ENCODE measurements around the gene CASQ1.

CASQ1 gene

DNA sequence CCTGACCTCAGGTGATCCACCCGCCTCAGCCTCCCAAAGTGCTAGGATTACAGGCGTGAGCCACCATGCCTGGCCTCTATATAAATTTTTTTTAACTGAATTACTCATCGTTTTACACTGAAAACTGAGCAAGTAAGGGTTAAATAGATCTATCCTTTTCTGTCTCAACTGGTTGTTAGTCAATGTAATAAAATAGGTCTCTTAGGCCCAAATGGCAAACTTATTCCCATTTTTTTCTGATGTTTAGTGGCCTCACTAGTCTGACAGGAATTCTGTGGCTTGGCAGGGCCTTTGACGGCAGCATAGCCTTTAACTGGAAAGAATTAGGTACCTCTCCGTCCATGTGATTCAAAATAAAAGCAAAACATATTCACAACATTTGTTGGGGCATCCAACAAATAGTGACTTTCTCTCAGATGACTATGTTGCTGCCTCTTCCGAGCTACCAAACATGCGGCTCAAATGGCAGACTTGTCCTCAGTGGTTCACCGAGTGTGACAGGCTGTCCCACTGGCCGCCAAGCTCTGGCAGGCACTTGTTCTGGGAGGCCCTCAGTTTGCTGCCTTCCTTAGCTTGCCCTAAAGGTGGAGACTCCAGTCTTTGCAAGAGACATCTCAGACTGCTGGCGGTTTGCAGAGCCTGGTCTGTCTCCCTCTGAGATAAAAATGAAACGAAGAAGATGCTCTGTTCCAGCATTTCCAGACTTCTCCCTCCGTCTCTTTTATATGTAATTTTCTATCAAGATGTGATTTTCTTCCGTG is 21.6 kb upstream of the CASQ1 start:
- no peak for DNase-seq

DNA sequence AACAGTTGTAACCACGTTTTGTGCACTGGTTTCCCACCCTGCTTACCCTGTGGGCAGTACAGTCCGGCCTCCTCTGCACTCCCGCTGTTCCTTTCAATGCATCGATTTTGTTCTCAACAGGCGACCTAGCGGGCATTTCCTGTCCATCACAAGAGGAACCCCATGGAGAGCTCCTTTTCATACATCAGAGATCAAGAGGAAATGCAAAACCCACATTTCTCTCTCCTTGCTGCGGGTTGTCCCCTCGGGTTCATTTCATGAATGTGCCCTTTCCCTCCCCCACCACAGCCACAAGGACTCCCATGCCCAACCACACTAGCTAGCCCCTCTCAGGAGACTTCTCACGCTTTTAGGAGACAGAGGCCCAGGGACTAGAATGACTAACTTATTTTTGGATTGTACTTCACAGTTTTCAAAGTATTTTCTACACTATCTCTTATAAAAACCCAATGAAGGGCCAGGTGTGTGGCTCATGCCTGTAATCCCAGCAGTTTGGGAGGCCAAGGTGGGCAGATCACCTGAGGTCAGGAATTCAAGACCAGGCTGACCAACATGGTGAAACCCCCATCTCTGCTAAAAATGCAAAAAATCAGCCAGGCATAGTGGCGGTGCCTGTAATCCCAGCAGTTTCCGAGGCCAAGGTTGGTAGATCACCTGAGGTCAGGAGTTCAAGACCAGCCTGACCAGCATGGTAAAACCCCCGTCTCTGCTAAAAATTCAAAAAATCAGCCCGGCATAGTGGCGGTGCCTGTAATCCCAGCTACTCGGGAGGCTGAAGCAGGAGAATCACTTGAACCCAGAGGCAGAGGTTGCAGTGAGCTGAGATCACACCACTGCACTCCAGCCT is 20.6 kb upstream of the CASQ1 start:
- DNase-seq: peak; percentile 57

GRCh38 chr1:160171354-160171753 is 19.0 kb upstream of the CASQ1 start:
- no peak for DNase-seq

DNA sequence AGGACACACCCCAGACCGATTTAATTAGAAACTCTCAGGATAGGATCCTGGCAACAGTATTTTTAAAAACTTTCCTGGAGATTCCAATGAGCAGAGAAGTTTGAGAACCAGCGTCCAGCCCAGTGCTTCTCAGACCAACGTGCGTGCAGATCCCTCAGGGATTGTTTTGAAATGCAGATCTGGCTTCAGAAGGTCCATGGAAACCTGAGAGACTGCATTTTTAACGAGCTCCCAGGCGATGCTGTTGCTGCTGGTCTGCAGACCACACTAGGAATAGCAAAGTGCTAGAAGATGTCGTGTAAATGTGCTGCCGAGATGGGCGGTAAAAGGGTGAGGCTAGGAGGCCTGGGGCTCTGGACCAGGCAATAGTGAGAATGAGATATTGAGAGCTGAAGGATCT is 18.4 kb upstream of the CASQ1 start:
- no peak for DNase-seq

DNA sequence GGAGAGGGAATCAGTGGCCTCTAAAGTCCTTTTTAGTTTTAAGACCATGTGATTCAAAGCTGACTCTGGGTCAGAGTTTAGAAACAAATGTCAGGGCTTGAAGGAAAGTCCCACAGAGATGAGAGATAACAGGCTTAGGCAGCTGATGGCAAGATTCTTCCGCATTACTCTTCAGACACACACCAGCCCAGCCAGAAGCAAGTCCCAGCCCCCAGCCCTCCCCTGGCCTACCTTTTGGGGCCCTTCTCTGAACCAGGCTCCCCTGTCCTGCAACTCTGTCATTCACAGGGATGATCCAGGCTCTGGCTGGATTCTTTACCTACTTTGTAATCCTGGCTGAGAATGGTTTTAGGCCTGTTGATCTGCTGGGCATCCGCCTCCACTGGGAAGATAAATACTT is 13.1 kb upstream of the CASQ1 start:
- no peak for DNase-seq

- DNase-seq: no peak
Observed at GRCh38 chr1:160177667-160178066, 12.7 kb upstream of the CASQ1 start.

DNA sequence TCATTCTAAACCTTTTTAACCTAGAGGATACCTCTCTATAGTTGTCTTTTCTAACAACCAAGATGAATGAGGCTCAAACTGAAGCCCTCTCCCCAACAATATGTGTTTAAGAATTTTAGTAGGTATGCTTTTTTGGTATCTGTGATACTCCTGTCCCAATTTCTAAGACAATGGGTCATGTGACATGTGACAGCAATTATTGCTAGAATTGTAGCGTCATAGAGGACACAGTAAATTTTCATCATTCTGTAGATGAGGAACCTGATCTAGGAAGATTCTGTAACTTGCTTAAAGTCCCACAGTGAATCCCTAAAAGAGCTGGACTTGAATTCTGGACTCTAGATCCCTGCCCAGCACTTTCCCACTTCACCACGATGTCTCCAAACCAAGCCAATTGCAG is 11.6 kb upstream of the CASQ1 start:
- DNase-seq: no peak

GRCh38 chr1:160179336-160179735 is 11.0 kb upstream of the CASQ1 start:
- DNase-seq: no peak

DNA sequence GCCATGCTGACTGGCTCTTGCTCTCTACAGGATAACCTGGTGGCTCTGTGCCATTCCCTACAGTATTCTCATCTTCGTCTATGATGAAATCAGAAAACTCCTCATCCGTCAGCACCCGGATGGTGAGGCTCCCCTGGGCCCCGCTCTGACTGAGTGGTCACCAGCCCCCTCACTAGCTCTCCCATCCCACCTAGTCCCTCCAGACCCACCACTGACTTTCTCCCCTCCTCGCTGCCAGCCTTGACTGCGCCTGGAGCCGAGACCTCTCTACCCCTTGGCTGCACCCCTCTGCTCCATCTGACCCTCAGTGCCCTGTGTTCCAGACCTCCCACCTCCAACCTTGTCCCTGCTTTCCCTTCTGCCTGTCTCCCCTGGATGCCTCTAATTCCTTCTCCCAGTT is 4.1 kb upstream of the CASQ1 start:
- no peak for DNase-seq

GRCh38 chr1:160186729-160187128 is 3.6 kb upstream of the CASQ1 start:
- DNase-seq: no peak

DNA sequence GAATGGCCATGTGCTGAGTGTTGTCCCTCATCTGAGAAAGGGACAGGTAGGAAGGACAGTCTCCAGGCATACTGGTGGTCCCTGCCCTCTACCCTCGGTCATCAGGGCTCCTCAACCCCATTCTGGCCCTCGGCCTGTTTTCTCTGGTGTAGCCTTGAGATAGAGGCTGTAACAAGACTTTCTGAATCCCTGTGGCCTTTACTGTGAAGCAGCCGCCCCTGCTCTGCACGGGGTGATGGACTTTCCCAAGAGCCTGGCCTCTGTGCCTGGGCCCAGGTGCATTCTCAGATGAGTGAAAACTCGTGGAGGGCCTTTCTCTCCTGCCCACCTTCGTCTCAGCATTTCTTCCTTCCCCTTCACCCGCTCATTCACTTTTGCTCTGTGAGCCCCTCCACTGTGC is 3.0 kb upstream of the CASQ1 start:
- no peak for DNase-seq

DNA sequence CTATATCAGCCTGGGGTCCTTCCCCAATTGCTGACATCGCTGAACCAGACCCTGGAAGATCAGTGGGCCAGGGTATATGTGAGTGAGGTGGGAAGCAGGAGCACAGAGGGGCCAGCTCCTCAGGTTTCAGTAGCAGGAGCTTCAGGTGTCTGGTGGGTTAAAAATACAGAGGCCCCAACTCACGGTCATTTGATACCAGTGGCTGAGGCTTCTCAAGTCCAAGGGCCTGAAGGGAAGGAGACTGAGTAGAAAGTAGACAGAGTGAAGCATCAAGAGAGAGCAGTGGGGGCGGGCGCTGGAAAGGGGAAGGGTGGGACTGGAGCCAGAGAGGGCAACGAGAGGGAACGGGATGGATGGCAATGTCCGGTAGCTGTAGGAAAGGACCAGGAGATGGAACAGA is 2.0 kb upstream of the CASQ1 start:
- no peak for DNase-seq

GRCh38 chr1:160191756-160192155 is 1.4 kb downstream of the CASQ1 start:
- DNase-seq: no peak

GRCh38 chr1:160192234-160192633 is 1.9 kb downstream of the CASQ1 start:
- no peak for DNase-seq

DNA sequence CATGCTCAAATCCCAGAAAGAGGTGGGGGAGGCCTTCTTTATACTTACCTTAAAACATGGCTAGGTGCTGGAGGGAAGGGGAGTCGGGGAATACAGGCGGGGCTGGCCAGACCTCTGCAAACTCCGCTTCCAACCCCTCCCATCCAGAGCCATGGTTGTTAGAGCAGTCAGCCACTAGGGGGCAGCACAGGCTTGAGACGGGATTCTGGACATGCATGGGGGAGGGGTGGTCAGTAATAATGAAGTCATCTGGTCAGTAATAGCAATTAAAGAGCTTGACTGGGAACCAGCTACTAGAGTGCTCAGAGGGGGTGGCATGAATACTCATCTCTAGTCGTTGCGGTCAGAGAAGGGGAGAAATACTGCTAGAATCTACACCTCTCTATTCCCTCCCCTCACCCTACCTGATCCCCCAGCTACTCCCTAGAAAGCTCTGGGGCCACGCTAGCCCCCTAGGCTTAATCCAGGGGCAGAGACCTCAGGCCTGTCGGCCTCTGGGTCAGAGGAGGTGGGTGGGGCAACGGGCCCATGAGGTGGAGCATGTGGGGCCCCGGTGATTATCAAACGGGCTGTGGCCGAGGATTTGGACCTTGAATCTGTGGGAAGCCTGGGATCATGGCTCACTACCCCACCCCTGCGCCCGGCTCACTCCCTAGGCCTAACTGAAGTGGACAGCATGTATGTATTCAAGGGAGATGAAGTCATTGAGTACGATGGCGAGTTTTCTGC is 2.9 kb downstream of the CASQ1 start:
- DNase-seq: peak; percentile 88

GRCh38 chr1:160193832-160194736 is 3.7 kb downstream of the CASQ1 start:
- DNase-seq: no peak

- no peak for DNase-seq
Observed at GRCh38 chr1:160194737-160195059, 4.3 kb downstream of the CASQ1 start.

DNA sequence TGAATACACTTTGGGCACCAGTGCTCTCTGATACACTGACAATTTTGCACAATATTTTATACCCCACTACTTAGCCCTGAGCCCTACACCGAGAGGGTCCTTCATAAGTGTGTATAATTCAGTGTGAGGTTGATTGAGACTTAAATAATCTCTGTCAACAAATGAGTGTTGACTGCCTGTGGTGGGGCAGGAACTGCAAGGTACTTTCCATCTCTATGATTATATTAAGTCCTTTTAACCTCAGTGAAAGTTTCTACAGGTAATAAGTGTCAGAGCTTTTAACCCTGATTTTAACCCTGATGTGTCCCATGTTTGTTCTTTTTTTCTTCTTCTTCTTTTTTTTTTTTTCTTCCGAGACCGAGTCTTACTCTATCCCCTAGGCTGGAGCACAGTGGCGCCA is 5.8 kb downstream of the CASQ1 start:
- DNase-seq: no peak

GRCh38 chr1:160197231-160197630 is 6.9 kb downstream of the CASQ1 start:
- no peak for DNase-seq

GRCh38 chr1:160200786-160201185 is 10.4 kb downstream of the CASQ1 start:
- DNase-seq: no peak

DNA sequence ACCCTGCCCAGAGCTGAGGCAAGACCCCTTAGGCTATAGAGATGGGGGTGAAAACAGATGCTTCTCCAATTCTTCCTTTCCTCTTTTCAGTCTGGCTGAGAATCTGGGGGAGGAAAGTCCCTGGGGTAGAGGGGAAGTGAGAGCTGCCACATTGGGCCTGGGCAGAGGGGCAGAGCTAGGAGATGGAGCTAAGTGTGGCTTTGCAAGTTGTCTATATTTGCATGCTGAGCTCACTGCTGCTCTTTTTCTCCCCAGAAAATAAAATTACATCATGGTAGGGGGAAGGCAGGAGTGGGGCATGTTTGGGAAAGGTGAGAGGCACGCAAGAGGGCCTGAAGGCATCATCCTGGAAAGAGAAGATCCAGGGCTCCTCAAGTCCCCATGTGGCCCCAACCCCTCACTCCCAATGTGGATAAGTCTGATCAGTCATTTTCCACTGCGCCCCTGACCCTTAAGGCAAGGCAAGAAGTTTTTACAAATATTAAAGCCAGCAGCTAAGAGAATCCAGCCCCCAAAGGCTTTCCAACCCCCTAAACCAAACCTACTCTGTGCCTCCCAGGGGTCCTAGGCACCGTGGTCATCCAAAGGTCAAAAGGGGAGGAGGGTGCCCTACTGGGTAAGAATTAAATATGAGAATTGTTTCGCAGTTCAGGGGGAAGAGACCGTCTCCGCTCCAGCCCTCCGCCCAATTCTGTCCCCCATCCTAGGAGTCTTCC is 14.3 kb downstream of the CASQ1 start:
- DNase-seq: no peak
